ENCODE measurements around the gene ARMC7. TPM values are rescaled to one million over a fixed set of nuclear protein-coding genes. Genes with fewer than 3 reads are reported as not detected.

The ARMC7 gene
- polyA plus RNA-seq, result 1 to 10 TPM; 6.3 to 7.0 TPM

DNA sequence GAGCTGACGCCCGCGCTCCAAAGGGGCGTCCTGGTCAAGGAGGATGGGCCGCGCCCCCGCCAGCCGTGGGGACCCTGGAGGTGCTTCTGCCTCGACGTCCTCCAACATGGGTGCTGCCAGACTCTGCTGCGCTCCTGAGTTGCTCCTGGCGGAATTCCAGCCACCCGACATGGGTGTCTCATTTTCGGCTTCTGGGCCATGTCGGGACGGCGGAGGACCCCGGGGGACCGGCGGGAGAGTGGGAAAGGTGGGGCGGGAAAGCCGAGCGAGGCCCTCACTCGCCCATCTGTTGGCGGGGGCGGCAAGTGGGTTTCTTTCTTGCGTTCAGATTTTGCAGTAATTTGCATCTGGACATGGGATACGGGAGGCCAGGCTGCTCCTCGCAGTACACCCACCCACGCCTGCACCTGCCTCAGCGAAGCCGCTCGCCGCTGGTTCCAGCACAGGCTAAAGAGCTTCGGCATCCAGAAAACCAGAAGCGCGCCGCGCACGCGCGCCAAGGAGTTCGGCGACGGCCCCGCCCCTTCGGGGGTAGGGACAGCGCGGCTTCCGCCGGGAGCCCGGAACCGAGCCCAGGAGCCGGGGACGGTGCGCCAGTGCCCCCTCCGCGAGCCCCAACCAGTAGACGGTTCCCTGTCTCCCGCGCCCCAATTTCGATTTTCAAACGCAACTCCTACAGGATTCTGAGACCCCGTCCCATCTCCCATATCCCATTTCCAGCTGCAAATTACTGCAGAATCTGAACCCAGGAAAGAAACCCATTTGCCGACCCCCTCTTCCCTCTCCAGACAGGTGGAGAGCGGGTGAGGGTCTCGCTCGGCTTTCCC is at the start of gene ARMC7:
Gene ARMC7 (plus strand): TSS at position 563 of the 827 bp plus-strand sequence. CDS start 320 bp downstream, outside the sequence.
- H3K27me3 ChIP-seq (ENCODE audit: control insufficient read depth in 1 of 2, insufficient read depth in 2 of 2, low read length in 2 of 2), result no peaks in the 10 kb centered on the region
- H3K27ac ChIP-seq (ENCODE audit: low read depth in 2 of 2, low read length in 1 of 2), result peak within 1 kb of the TSS; percentile 71 to 72
- no peaks in the 10 kb centered on the region for H3K9me3 ChIP-seq (ENCODE audit: control insufficient read depth in 2 of 2, insufficient read depth in 1 of 2, low read depth in 1 of 2, low read length in 1 of 2)
- 1% methylated on average over 66 to 68 of the region's 68 CpGs for WGBS, 2 donors
- H3K4me1 ChIP-seq (ENCODE audit: control insufficient read depth in 2 of 2, insufficient read depth in 2 of 2, low read length in 1 of 2), result peaks cover 8 to 10% of the 10 kb centered on the region in 2 donors
- H3K36me3 ChIP-seq (ENCODE audit: control insufficient read depth in 2 of 2, insufficient read depth in 2 of 2, low read length in 1 of 2), result peaks cover 0 to 5% of the 10 kb centered on the region in 2 donors
- H3K4me3 ChIP-seq (ENCODE audit: low read depth in 1 of 2, low read length in 2 of 2), result peak within 1 kb of the TSS; percentile 68 to 87

DNA sequence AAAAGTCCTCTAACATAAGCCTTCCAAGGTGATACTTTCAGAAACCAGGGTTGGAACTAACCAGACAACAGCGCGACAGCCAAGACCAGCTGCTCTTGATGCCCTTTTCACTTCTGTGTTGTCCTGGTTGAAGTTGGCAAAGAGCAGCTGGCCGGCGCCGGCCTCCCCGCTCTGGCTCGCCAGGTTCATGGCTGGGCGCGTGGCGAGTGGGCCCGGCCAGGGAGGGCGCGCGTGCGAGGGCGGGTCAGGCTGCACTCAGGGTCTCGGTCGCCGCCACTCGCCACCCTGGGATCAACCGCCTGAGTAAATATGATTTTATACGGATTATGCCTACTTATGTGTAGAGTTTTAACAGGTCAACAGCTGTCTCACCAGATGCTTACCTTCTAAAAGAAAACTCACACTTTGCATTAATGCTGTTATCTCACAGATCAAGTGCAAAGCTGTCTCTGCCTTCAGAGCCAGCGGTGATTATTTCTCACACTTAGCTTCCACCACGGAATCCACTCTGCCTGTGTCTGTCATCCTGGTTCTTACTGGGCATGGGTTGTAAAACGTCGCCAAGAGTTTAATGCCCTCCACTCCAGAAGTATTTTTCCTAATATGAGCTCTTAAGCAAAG is 49.2 kb upstream of the ARMC7 start:
- no peaks in the 10 kb centered on the region for H3K9me3 ChIP-seq (ENCODE audit: control insufficient read depth in 2 of 2, insufficient read depth in 1 of 2, low read depth in 1 of 2, low read length in 1 of 2)
- H3K27ac ChIP-seq (ENCODE audit: low read depth in 2 of 2, low read length in 1 of 2), result peak overlapping the region in 1 of 2 donors; percentile 68
- H3K36me3 ChIP-seq (ENCODE audit: control insufficient read depth in 2 of 2, insufficient read depth in 2 of 2, low read length in 1 of 2), result peaks cover 10 to 31% of the 10 kb centered on the region in 2 donors
- 94 to 96% methylated on average over 26 of the region's 26 CpGs for WGBS, 2 donors
- no peaks in the 10 kb centered on the region for H3K27me3 ChIP-seq (ENCODE audit: control insufficient read depth in 1 of 2, insufficient read depth in 2 of 2, low read length in 2 of 2)
- H3K4me1 ChIP-seq (ENCODE audit: control insufficient read depth in 2 of 2, insufficient read depth in 2 of 2, low read length in 1 of 2), result peaks cover 0 to 3% of the 10 kb centered on the region in 2 donors
- no peak overlapping the region for H3K4me3 ChIP-seq (ENCODE audit: low read depth in 1 of 2, low read length in 2 of 2)

- Histone ChIP-seq H3K4me3 (ENCODE audit: low read depth in 1 of 2, low read length in 2 of 2) (no peak overlapping the region), H3K36me3 (ENCODE audit: control insufficient read depth in 2 of 2, insufficient read depth in 2 of 2, low read length in 1 of 2) (peaks cover 10 to 31% of the 10 kb centered on the region in 2 donors), H3K9me3 (ENCODE audit: control insufficient read depth in 2 of 2, insufficient read depth in 1 of 2, low read depth in 1 of 2, low read length in 1 of 2) (no peaks in the 10 kb centered on the region), H3K4me1 (ENCODE audit: control insufficient read depth in 2 of 2, insufficient read depth in 2 of 2, low read length in 1 of 2) (peaks cover 0 to 3% of the 10 kb centered on the region in 2 donors), H3K27me3 (ENCODE audit: control insufficient read depth in 1 of 2, insufficient read depth in 2 of 2, low read length in 2 of 2) (no peaks in the 10 kb centered on the region), H3K27ac (ENCODE audit: low read depth in 2 of 2, low read length in 1 of 2) (no peak overlapping the region)
- 95 to 97% methylated on average over 10 of the region's 10 CpGs for WGBS, 2 donors
Observed at GRCh38 chr17:75061055-75061438, 48.7 kb upstream of the ARMC7 start.

GRCh38 chr17:75061618-75062017 is 48.2 kb upstream of the ARMC7 start:
- H3K4me1 ChIP-seq (ENCODE audit: control insufficient read depth in 2 of 2, insufficient read depth in 2 of 2, low read length in 1 of 2), result peaks cover 0 to 3% of the 10 kb centered on the region in 2 donors
- H3K4me3 ChIP-seq (ENCODE audit: low read depth in 1 of 2, low read length in 2 of 2), result no peak overlapping the region
- H3K36me3 ChIP-seq (ENCODE audit: control insufficient read depth in 2 of 2, insufficient read depth in 2 of 2, low read length in 1 of 2), result peaks cover 10 to 31% of the 10 kb centered on the region in 2 donors
- H3K27me3 ChIP-seq (ENCODE audit: control insufficient read depth in 1 of 2, insufficient read depth in 2 of 2, low read length in 2 of 2), result no peaks in the 10 kb centered on the region
- no peaks in the 10 kb centered on the region for H3K9me3 ChIP-seq (ENCODE audit: control insufficient read depth in 2 of 2, insufficient read depth in 1 of 2, low read depth in 1 of 2, low read length in 1 of 2)
- no peak overlapping the region for H3K27ac ChIP-seq (ENCODE audit: low read depth in 2 of 2, low read length in 1 of 2)
- WGBS, 2 donors, result 85 to 87% methylated on average over 8 of the region's 8 CpGs

DNA sequence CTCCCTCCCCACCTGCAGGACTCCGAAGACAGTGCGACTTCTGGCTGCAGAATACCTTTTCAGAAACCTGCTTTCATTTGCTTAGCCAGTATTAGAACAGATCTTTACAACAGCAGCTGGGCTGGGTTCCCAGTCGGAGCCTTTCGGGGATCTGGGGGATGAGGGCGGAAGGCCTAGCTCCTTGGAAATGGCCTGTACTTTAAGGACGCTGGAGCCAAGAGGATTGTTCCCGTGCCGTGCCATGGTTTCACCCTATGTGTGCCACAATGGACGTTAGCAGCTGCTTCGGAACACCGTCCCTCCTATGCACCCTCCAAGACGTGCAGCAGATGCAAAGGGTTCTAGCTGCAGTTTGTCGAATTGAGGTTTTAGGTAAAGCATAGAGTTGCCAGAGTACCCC is 46.6 kb upstream of the ARMC7 start:
- peaks cover 10 to 31% of the 10 kb centered on the region in 2 donors for H3K36me3 ChIP-seq (ENCODE audit: control insufficient read depth in 2 of 2, insufficient read depth in 2 of 2, low read length in 1 of 2)
- 89 to 93% methylated on average over 13 of the region's 13 CpGs for WGBS, 2 donors
- no peak overlapping the region for H3K27ac ChIP-seq (ENCODE audit: low read depth in 2 of 2, low read length in 1 of 2)
- H3K4me3 ChIP-seq (ENCODE audit: low read depth in 1 of 2, low read length in 2 of 2), result no peak overlapping the region
- H3K9me3 ChIP-seq (ENCODE audit: control insufficient read depth in 2 of 2, insufficient read depth in 1 of 2, low read depth in 1 of 2, low read length in 1 of 2), result no peaks in the 10 kb centered on the region
- no peaks in the 10 kb centered on the region for H3K27me3 ChIP-seq (ENCODE audit: control insufficient read depth in 1 of 2, insufficient read depth in 2 of 2, low read length in 2 of 2)
- peaks cover 0 to 7% of the 10 kb centered on the region in 2 donors for H3K4me1 ChIP-seq (ENCODE audit: control insufficient read depth in 2 of 2, insufficient read depth in 2 of 2, low read length in 1 of 2)

DNA sequence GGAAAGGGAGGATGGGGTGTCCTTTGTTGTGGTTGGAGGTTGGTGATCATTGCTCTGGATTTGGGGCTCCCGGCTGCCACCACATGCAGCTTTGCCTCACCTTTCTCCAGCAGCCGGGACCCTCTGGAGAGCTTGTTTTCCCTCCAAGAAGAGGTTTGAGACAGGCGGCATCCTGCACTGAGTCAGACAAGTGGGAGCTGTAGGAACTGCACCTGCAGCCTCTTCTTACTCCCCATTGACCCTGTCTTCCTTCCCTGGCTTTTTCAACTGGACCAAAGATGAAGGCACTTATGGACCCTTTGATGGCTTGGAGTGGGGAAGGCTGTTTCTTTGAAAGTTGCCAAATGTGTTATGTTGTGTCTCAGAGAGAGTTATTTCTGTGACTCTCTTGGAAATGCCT is 46.1 kb upstream of the ARMC7 start:
- peaks cover 0 to 7% of the 10 kb centered on the region in 2 donors for H3K4me1 ChIP-seq (ENCODE audit: control insufficient read depth in 2 of 2, insufficient read depth in 2 of 2, low read length in 1 of 2)

DNA sequence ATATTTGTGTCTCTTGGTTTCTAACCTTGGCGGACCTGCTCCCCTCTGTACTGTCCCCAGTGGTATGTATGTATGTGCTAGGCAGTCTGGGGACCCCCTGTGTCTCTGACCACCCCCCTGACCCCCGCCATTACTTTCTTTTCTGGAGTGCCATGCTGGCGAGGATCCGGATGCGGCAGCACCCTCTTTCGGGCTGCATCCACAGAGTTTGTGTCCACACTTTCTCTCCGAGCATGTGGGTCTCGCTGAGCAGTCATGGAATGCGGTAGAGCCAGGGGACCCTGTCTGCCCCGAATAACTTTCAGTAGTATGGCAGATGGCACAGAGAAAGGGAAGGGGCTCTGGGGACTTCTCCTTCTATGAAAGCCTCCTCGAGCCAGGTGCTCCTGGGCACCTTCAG is 45.7 kb upstream of the ARMC7 start:
- 90 to 93% methylated on average over 11 of the region's 11 CpGs for WGBS, 2 donors
- peaks cover 10 to 31% of the 10 kb centered on the region in 2 donors for H3K36me3 ChIP-seq (ENCODE audit: control insufficient read depth in 2 of 2, insufficient read depth in 2 of 2, low read length in 1 of 2)
- H3K27me3 ChIP-seq (ENCODE audit: control insufficient read depth in 1 of 2, insufficient read depth in 2 of 2, low read length in 2 of 2), result no peaks in the 10 kb centered on the region
- peaks cover 0 to 7% of the 10 kb centered on the region in 2 donors for H3K4me1 ChIP-seq (ENCODE audit: control insufficient read depth in 2 of 2, insufficient read depth in 2 of 2, low read length in 1 of 2)
- no peak overlapping the region for H3K27ac ChIP-seq (ENCODE audit: low read depth in 2 of 2, low read length in 1 of 2)
- H3K9me3 ChIP-seq (ENCODE audit: control insufficient read depth in 2 of 2, insufficient read depth in 1 of 2, low read depth in 1 of 2, low read length in 1 of 2), result no peaks in the 10 kb centered on the region
- no peak overlapping the region for H3K4me3 ChIP-seq (ENCODE audit: low read depth in 1 of 2, low read length in 2 of 2)

More for the DNA sequence above, 46.1 kb upstream of the ARMC7 start:
- WGBS, 2 donors, result 78 to 86% methylated on average over 3 of the region's 3 CpGs
- Histone ChIP-seq H3K27me3 (ENCODE audit: control insufficient read depth in 1 of 2, insufficient read depth in 2 of 2, low read length in 2 of 2) (no peaks in the 10 kb centered on the region), H3K36me3 (ENCODE audit: control insufficient read depth in 2 of 2, insufficient read depth in 2 of 2, low read length in 1 of 2) (peaks cover 10 to 31% of the 10 kb centered on the region in 2 donors), H3K27ac (ENCODE audit: low read depth in 2 of 2, low read length in 1 of 2) (no peak overlapping the region), H3K4me3 (ENCODE audit: low read depth in 1 of 2, low read length in 2 of 2) (no peak overlapping the region), H3K9me3 (ENCODE audit: control insufficient read depth in 2 of 2, insufficient read depth in 1 of 2, low read depth in 1 of 2, low read length in 1 of 2) (no peaks in the 10 kb centered on the region)

GRCh38 chr17:75064460-75064859 is 45.3 kb upstream of the ARMC7 start:
- peaks cover 0 to 5% of the 10 kb centered on the region in 2 donors for H3K4me1 ChIP-seq (ENCODE audit: control insufficient read depth in 2 of 2, insufficient read depth in 2 of 2, low read length in 1 of 2)
- H3K27me3 ChIP-seq (ENCODE audit: control insufficient read depth in 1 of 2, insufficient read depth in 2 of 2, low read length in 2 of 2), result no peaks in the 10 kb centered on the region
- H3K4me3 ChIP-seq (ENCODE audit: low read depth in 1 of 2, low read length in 2 of 2), result no peak overlapping the region
- WGBS, 2 donors, result 87 to 89% methylated on average over 8 of the region's 8 CpGs
- peaks cover 10 to 28% of the 10 kb centered on the region in 2 donors for H3K36me3 ChIP-seq (ENCODE audit: control insufficient read depth in 2 of 2, insufficient read depth in 2 of 2, low read length in 1 of 2)
- no peaks in the 10 kb centered on the region for H3K9me3 ChIP-seq (ENCODE audit: control insufficient read depth in 2 of 2, insufficient read depth in 1 of 2, low read depth in 1 of 2, low read length in 1 of 2)
- no peak overlapping the region for H3K27ac ChIP-seq (ENCODE audit: low read depth in 2 of 2, low read length in 1 of 2)

DNA sequence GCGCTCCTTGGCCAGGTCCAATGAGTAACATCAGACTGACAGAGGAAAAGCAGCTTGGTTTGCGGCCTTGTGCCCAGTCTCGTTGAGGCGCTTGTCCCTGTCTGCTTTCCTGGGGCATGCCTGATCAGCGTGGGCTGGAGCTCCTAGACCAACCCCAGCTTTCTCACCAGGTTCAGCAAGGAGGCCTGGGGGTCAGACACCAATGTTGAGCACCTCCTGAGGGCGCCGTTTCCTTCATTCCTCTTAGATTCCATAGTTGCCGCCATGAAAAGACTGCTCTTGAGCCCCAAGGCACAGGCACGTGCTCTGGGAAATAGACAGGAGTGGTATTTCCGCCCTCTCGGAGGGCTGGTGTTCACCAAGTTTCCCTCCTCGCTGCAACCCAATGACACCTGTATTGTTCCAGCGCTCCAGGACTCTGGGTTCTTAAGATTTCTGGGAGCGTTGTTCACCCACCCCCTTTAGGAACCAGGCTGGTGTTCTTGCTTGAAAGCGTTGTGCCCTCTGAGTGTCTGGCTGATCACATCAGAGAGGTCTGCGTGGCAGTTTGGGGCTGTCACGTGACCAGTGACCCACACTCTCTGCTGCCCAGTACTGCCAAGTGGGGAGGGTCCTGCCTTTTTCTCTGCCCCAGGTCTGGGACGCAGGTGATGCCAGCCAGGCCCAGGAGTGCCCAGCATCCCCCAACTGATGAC is 44.8 kb upstream of the ARMC7 start:
- no peaks in the 10 kb centered on the region for H3K9me3 ChIP-seq (ENCODE audit: control insufficient read depth in 2 of 2, insufficient read depth in 1 of 2, low read depth in 1 of 2, low read length in 1 of 2)

More for the DNA sequence above, 44.8 kb upstream of the ARMC7 start:
- Histone ChIP-seq H3K27me3 (ENCODE audit: control insufficient read depth in 1 of 2, insufficient read depth in 2 of 2, low read length in 2 of 2) (no peaks in the 10 kb centered on the region), H3K27ac (ENCODE audit: low read depth in 2 of 2, low read length in 1 of 2) (no peak overlapping the region), H3K36me3 (ENCODE audit: control insufficient read depth in 2 of 2, insufficient read depth in 2 of 2, low read length in 1 of 2) (peaks cover 10 to 25% of the 10 kb centered on the region in 2 donors), H3K4me1 (ENCODE audit: control insufficient read depth in 2 of 2, insufficient read depth in 2 of 2, low read length in 1 of 2) (peaks cover 0 to 4% of the 10 kb centered on the region in 2 donors), H3K4me3 (ENCODE audit: low read depth in 1 of 2, low read length in 2 of 2) (no peak overlapping the region)
- WGBS, 2 donors, result 91 to 92% methylated on average over 18 of the region's 18 CpGs

Data from esophagus (tissue), 2 donors.